A549 (cell line): ENCODE data around the gene RFTN2. TPM values are rescaled to one million over a fixed set of nuclear protein-coding genes. Genes with fewer than 3 reads are reported as not detected.

ENCODE experiments used
- ATAC-seq, 2 experiments: fragments of 200-7000 bp in 1 of 2; fragments of >200 bp in 1 of 2; cut with Nextera tagmentation in 1 of 2; cut with Tn5 transposase in 1 of 2; 3 replicates each; pipeline versions ENCODE4 v1.8.0 to v1.9.1; 2018 to 2020; ENCODE audit warnings: mild to moderate bottlenecking in 1 of 2, moderate library complexity in 1 of 2
- CTCF ChIA-PET: fragments of 300-600 bp; sonication (Branson Sonifier 250); formaldehyde crosslinking; extraction: SDS; loops from one replicate; lab custom pipeline; 2021; ENCODE audit warnings: antibody characterized with exemption, inconsistent platforms; lab: Yijun Ruan, JAX
- POLR2A ChIA-PET: fragments of 350-600 bp; formaldehyde crosslinking; extraction: SDS; loops from one replicate; lab custom pipeline; 2021; ENCODE audit warnings: antibody characterized with exemption, inconsistent platforms; lab: Yijun Ruan, JAX
- DNase-seq, 2 experiments: peaks; one replicate each; pipeline versions ENCODE4 v3.0.0 to v3.0.0-alpha.2; 2011 to 2016; ENCODE audit warnings: low read depth in 1 of 2, low spot score in 1 of 2
- FAIRE-seq: peaks from 2 replicates; lab custom pipeline; 2011; peaks lifted over from hg19 to GRCh38; lab: Jason Lieb, UNC
- H3K27ac ChIP-seq, 2 experiments: fragments of >200 bp; sonication (Bioruptor Twin); formaldehyde crosslinking; 3 replicates each; pipeline ENCODE4 v1.5.1; 2016 to 2017
- H3K4me1 ChIP-seq: fragments of >200 bp; sonication (Bioruptor Twin); formaldehyde crosslinking; 3 replicates; pipeline ENCODE4 v1.6.1; 2016
- H3K4me2 ChIP-seq: fragments of >200 bp; sonication (Bioruptor Twin); formaldehyde crosslinking; 3 replicates; pipeline ENCODE4 v1.6.1; 2016
- H3K4me3 ChIP-seq: fragments of >200 bp; sonication (Bioruptor Twin); formaldehyde crosslinking; 3 replicates; pipeline ENCODE4 v1.5.1; 2016
- H3K9me3 ChIP-seq: fragments of >200 bp; sonication (Bioruptor Twin); formaldehyde crosslinking; 3 replicates; pipeline ENCODE4 v1.6.1; 2016
- CEBPB ChIP-seq, 2 experiments: fragments of >200 bp in 1 of 2; sonication (Bioruptor Twin) in 1 of 2; formaldehyde crosslinking in 1 of 2; IDR thresholded peaks; 2 replicates each; pipeline ENCODE4 v1.6.1; 2012 to 2016
- CHD4 ChIP-seq: fragments of 200-600 bp; sonication (generic); IDR thresholded peaks from 2 replicates; pipeline ENCODE4 v1.6.1; 2016; ENCODE audit warnings: antibody characterized with exemption, mild to moderate bottlenecking, borderline replicate concordance
- ESRRA ChIP-seq: fragments of 150-350 bp; IDR thresholded peaks from 2 replicates; pipeline ENCODE4 v1.6.1; 2014; ENCODE audit warnings: mild to moderate bottlenecking, low read length, borderline replicate concordance
- FOSL2 ChIP-seq, 2 experiments: fragments of 450-650 bp in 1 of 2; fragments of >200 bp in 1 of 2; sonication (Bioruptor Twin) in 1 of 2; formaldehyde crosslinking; IDR thresholded peaks; 2 replicates each; pipeline versions ENCODE4 v1.5.0 to v1.6.1; 2016 to 2020; ENCODE audit warnings: mild to moderate bottlenecking in 1 of 2, moderate library complexity in 1 of 2
- GATA3 ChIP-seq: IDR thresholded peaks from 2 replicates; pipeline ENCODE4 v1.6.1; 2012; ENCODE audit warnings: borderline replicate concordance
- HEYL ChIP-seq: fragments of 250-450 bp; sonication (Bioruptor Pico); IDR thresholded peaks from 2 replicates; pipeline ENCODE4 v1.8.0; 2021; ENCODE audit warnings: mild to moderate bottlenecking, moderate library complexity
- HOXB5 ChIP-seq: fragments of 250-450 bp; sonication (Bioruptor Pico); IDR thresholded peaks from 2 replicates; pipeline ENCODE4 v1.5.0; 2020; ENCODE audit warnings: mild to moderate bottlenecking, moderate library complexity
- KDM1A ChIP-seq: fragments of 200-600 bp; sonication (generic); IDR thresholded peaks from 2 replicates; pipeline ENCODE4 v1.6.1; 2016; ENCODE audit warnings: low read depth, mild to moderate bottlenecking
- NPAS2 ChIP-seq: fragments of 250-450 bp; sonication (Bioruptor Pico); IDR thresholded peaks from 2 replicates; pipeline ENCODE4 v1.8.0; 2022; ENCODE audit warnings: mild to moderate bottlenecking, moderate library complexity, borderline replicate concordance
- NR3C1 ChIP-seq: fragments of >200 bp; sonication (Bioruptor Twin); formaldehyde crosslinking; IDR thresholded peaks from 3 replicates; pipeline ENCODE4 v1.6.1; 2017
- POLR2AphosphoS2 ChIP-seq: conservative IDR thresholded peaks from 2 replicates; pipeline ENCODE4 v1.6.1; 2012; ENCODE audit warnings: low read length, improper control_type of control experiment, inconsistent platforms
- SMC3 ChIP-seq: fragments of >200 bp; sonication (Bioruptor Twin); formaldehyde crosslinking; IDR thresholded peaks from 3 replicates; pipeline ENCODE4 v1.6.1; 2018; ENCODE audit warnings: inconsistent platforms
- ZC3H11A ChIP-seq: fragments of 450-650 bp; IDR thresholded peaks from 2 replicates; pipeline ENCODE4 v1.6.1; 2014; ENCODE audit warnings: antibody characterized with exemption, mild to moderate bottlenecking
- ZNF302 ChIP-seq: fragments of 250-450 bp; sonication (Bioruptor Pico); IDR thresholded peaks from 2 replicates; pipeline ENCODE4 v1.9.0; 2021; ENCODE audit warnings: inconsistent platforms, mild to moderate bottlenecking, moderate library complexity
- WGBS: methylation state at CpG from one replicate; pipeline ENCODE4 v1.1.6; 2017; ENCODE audit errors: missing lambda C conversion rate; 5-methylcytosine and 5-hydroxymethylcytosine counted together
- polyA plus RNA-seq, 4 experiments: library from polyadenylated mRNA; depleted of rRNA in 3 of 4; stranded (reverse); fragments of >200 nt; fragmentation: RNase III in 1 of 4; extraction: RNeasy Plus Mini Kit Qiagen cat#74134 plus additional on column Dnase treatment in 1 of 4; gene quantifications; 2 replicates in 3 of 4; 3 replicates in 1 of 4; pipeline ENCODE4 v1.2.3, GENCODE V29; 2011 to 2017
- small RNA-seq, 6 experiments: library from RNA; depleted of rRNA; stranded (forward); fragments of <200 nt; gene quantifications; one replicate each; pipeline ENCODE3, GENCODE V24; 2012
- TF ChIP-seq, protein P1 (sequence below): IDR thresholded peaks from 2 replicates; pipeline ENCODE4 v1.6.1; 2012
- TF ChIP-seq, protein P2 (sequence below): fragments of 450-650 bp; IDR thresholded peaks from 2 replicates; pipeline ENCODE4 v1.6.1; 2014; ENCODE audit warnings: antibody characterized with exemption
- TF ChIP-seq, protein P3 (sequence below): fragments of 250-450 bp; sonication (Bioruptor Pico); IDR thresholded peaks from 2 replicates; pipeline ENCODE4 v1.5.0; 2020; ENCODE audit warnings: low read depth, mild to moderate bottlenecking, moderate library complexity
- TF ChIP-seq, protein P4 (sequence below): fragments of 250-450 bp; sonication (Bioruptor Pico); IDR thresholded peaks from 2 replicates; pipeline ENCODE4 v1.5.0; 2021; ENCODE audit warnings: mild to moderate bottlenecking, moderate library complexity, borderline replicate concordance

RFTN2 gene
- polyA plus RNA-seq, 2 of the 4 experiments (the other 2 are of a cell fraction), result 0.03 to 0.17 TPM

DNA sequence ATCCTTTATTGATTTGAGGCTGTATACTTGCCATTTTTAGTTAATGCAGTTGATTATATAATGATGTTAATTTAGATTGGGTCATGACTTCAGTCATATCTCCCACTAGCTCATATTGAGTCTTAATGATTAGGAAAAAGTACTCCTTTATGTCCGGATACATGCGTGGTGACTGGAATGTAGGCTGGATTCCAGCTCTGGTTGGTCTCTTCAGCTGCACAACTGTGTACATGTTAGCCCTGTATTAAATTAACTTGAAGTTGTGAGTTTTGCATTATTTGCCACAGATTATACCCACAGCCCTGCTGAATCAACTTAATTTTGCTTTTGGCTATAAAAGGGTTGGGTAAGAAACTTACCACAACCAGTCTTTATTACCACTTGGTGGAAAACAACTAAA, 137.0 kb downstream of the RFTN2 start:
- no peak overlapping the region for H3K4me3 ChIP-seq
- WGBS, result 82% methylated on average over 2 of the region's 2 CpGs
- FAIRE-seq (no peak), ATAC-seq (no peak), DNase-seq (no peak)
- H3K9me3 ChIP-seq, result no peaks in the 10 kb centered on the region
- H3K4me2 ChIP-seq, result no peak overlapping the region
- CTCF ChIA-PET, result no interaction called here
- POLR2A ChIA-PET, result no interaction called here
- TF ChIP-seq, protein P1, sequence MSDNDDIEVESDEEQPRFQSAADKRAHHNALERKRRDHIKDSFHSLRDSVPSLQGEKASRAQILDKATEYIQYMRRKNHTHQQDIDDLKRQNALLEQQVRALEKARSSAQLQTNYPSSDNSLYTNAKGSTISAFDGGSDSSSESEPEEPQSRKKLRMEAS, result no peak
- TF ChIP-seq HEYL (CRISPR knock-in tag) (no peak), ZC3H11A (no peak), ZNF302 (CRISPR knock-in tag) (no peak), POLR2AphosphoS2 (no peak), NPAS2 (CRISPR knock-in tag) (no peak), CEBPB (IDR thresholded peaks at IDR 0.05) (no peak), NR3C1 (no peak), KDM1A (no peak), ESRRA (no peak), GATA3 (no peak), HOXB5 (no peak), FOSL2 (IDR thresholded peaks at IDR 0.05) (no peak), FOSL2 (CRISPR knock-in tag; IDR thresholded peaks at IDR 0.05) (no peak), CHD4 (no peak), SMC3 (no peak)
- TF ChIP-seq, protein P2, sequence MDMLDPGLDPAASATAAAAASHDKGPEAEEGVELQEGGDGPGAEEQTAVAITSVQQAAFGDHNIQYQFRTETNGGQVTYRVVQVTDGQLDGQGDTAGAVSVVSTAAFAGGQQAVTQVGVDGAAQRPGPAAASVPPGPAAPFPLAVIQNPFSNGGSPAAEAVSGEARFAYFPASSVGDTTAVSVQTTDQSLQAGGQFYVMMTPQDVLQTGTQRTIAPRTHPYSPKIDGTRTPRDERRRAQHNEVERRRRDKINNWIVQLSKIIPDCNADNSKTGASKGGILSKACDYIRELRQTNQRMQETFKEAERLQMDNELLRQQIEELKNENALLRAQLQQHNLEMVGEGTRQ, result no peak
- TF ChIP-seq, protein P3, sequence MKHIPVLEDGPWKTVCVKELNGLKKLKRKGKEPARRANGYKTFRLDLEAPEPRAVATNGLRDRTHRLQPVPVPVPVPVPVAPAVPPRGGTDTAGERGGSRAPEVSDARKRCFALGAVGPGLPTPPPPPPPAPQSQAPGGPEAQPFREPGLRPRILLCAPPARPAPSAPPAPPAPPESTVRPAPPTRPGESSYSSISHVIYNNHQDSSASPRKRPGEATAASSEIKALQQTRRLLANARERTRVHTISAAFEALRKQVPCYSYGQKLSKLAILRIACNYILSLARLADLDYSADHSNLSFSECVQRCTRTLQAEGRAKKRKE (CRISPR knock-in tag), result no peak
- TF ChIP-seq, protein P4, sequence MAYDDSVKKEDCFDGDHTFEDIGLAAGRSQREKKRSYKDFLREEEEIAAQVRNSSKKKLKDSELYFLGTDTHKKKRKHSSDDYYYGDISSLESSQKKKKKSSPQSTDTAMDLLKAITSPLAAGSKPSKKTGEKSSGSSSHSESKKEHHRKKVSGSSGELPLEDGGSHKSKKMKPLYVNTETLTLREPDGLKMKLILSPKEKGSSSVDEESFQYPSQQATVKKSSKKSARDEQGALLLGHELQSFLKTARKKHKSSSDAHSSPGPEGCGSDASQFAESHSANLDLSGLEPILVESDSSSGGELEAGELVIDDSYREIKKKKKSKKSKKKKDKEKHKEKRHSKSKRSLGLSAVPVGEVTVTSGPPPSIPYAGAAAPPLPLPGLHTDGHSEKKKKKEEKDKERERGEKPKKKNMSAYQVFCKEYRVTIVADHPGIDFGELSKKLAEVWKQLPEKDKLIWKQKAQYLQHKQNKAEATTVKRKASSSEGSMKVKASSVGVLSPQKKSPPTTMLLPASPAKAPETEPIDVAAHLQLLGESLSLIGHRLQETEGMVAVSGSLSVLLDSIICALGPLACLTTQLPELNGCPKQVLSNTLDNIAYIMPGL (CRISPR knock-in tag), result no peak
- no peak overlapping the region for H3K27ac ChIP-seq
- no peaks in the 10 kb centered on the region for H3K4me1 ChIP-seq

Small RNAs within 50 kb of the gene (small RNA-seq; reads per million reads assigned to genes)
- gene AC020550.1, result 0 reads per million in 6 experiments

Other genes starting within 250 kb of the RFTN2 start
- gene SF3B1, start 240.6 kb downstream of the RFTN2 start, polyA plus RNA-seq (2011; rRNA removed), result 400 and 436 TPM in 2 replicates
- 165 to 167 TPM (median 166 TPM) in 3 replicates for gene SF3B1, start 240.6 kb downstream of the RFTN2 start, polyA plus RNA-seq (2017; fragmentation: RNase III; extraction: RNeasy Plus Mini Kit Qiagen cat#74134 plus additional on column Dnase treatment)
- 6.1 and 11.2 TPM in 2 replicates for gene COQ10B, start 222.0 kb downstream of the RFTN2 start, polyA plus RNA-seq (2011; rRNA removed)
- 22.9 to 25.1 TPM (median 24.3 TPM) in 3 replicates for gene COQ10B, start 222.0 kb downstream of the RFTN2 start, polyA plus RNA-seq (2017; fragmentation: RNase III; extraction: RNeasy Plus Mini Kit Qiagen cat#74134 plus additional on column Dnase treatment)
- 767 and 790 TPM in 2 replicates for gene HSPD1, start 175.7 kb downstream of the RFTN2 start, polyA plus RNA-seq (2011; rRNA removed)
- gene HSPD1, start 175.7 kb downstream of the RFTN2 start, polyA plus RNA-seq (2017; fragmentation: RNase III; extraction: RNeasy Plus Mini Kit Qiagen cat#74134 plus additional on column Dnase treatment), result 833 to 1,004 TPM (median 882 TPM) in 3 replicates
- 286 and 468 TPM in 2 replicates for gene HSPE1, start 175.2 kb downstream of the RFTN2 start, polyA plus RNA-seq (2011; rRNA removed)
- 1,189 to 1,457 TPM (median 1,198 TPM) in 3 replicates for gene HSPE1, start 175.2 kb downstream of the RFTN2 start, polyA plus RNA-seq (2017; fragmentation: RNase III; extraction: RNeasy Plus Mini Kit Qiagen cat#74134 plus additional on column Dnase treatment)
- gene MOB4, start 159.5 kb downstream of the RFTN2 start, polyA plus RNA-seq (2011; rRNA removed), result 44.2 and 74.7 TPM in 2 replicates
- gene MOB4, start 159.5 kb downstream of the RFTN2 start, polyA plus RNA-seq (2017; fragmentation: RNase III; extraction: RNeasy Plus Mini Kit Qiagen cat#74134 plus additional on column Dnase treatment), result 57.5 to 64.3 TPM (median 58.1 TPM) in 3 replicates
- 10.9 and 11.6 TPM in 2 replicates for gene MARS2, start 29.8 kb upstream of the RFTN2 start, polyA plus RNA-seq (2011; rRNA removed)
- 9.0 to 9.5 TPM (median 9.1 TPM) in 3 replicates for gene MARS2, start 29.8 kb upstream of the RFTN2 start, polyA plus RNA-seq (2017; fragmentation: RNase III; extraction: RNeasy Plus Mini Kit Qiagen cat#74134 plus additional on column Dnase treatment)
- not detected in 2 replicates for gene BOLL, start 109.7 kb upstream of the RFTN2 start, polyA plus RNA-seq (2011; rRNA removed)
- gene BOLL, start 109.7 kb upstream of the RFTN2 start, polyA plus RNA-seq (2017; fragmentation: RNase III; extraction: RNeasy Plus Mini Kit Qiagen cat#74134 plus additional on column Dnase treatment), result 0.08 TPM in 1 of 3 replicates, not detected in the others
- 0.03 and 0.05 TPM in 2 replicates for gene PLCL1, start 129.0 kb upstream of the RFTN2 start, polyA plus RNA-seq (2011; rRNA removed)
- gene PLCL1, start 129.0 kb upstream of the RFTN2 start, polyA plus RNA-seq (2017; fragmentation: RNase III; extraction: RNeasy Plus Mini Kit Qiagen cat#74134 plus additional on column Dnase treatment), result 0.03 TPM in 1 of 3 replicates, not detected in the others